GM19468 (cell line): ENCODE results near the gene USP36.

Experiments
- ATAC-seq: cut with Tn5 transposase; IDR thresholded peaks from one replicate; pipeline ENCODE4 v1.9.1; 2021; ENCODE audit warnings: mild to moderate bottlenecking, moderate library complexity, moderate number of reproducible peaks; ENCODE audit not compliant: unreplicated experiment; ENCODE audit errors: extremely low read depth

The USP36 gene

GRCh38 chr17:78819806-78820792, 20.5 kb downstream of the USP36 start:
- ATAC-seq = no peak

GRCh38 chr17:78819402-78819801, 21.2 kb downstream of the USP36 start:
- no peak for ATAC-seq

GRCh38 chr17:78818932-78819331, 21.7 kb downstream of the USP36 start:
- ATAC-seq = no peak

GRCh38 chr17:78818152-78818846, 22.3 kb downstream of the USP36 start:
- ATAC-seq = no peak

GRCh38 chr17:78817123-78817522, 23.5 kb downstream of the USP36 start:
- ATAC-seq = no peak

- no peak for ATAC-seq
Measured at GRCh38 chr17:78815696-78816095, 24.9 kb downstream of the USP36 start.

GRCh38 chr17:78812855-78813254, 27.8 kb downstream of the USP36 start:
- ATAC-seq = no peak

- no peak for ATAC-seq
Measured at GRCh38 chr17:78808163-78808562, 32.5 kb downstream of the USP36 start.

GRCh38 chr17:78806451-78806850, 34.2 kb downstream of the USP36 start:
- no peak for ATAC-seq

GRCh38 chr17:78805301-78805700, 35.3 kb downstream of the USP36 start:
- ATAC-seq = no peak

- no peak for ATAC-seq
Measured at GRCh38 chr17:78804777-78805176, 35.8 kb downstream of the USP36 start.

- ATAC-seq = no peak
Measured at GRCh38 chr17:78803186-78803845, 37.3 kb downstream of the USP36 start.

- ATAC-seq = no peak
Measured at GRCh38 chr17:78802459-78802858, 38.2 kb downstream of the USP36 start.

- ATAC-seq = no peak
Measured at GRCh38 chr17:78802008-78802407, 38.6 kb downstream of the USP36 start.

GRCh38 chr17:78800132-78800931, 40.3 kb downstream of the USP36 start:
- no peak for ATAC-seq

GRCh38 chr17:78798695-78799559, 41.7 kb downstream of the USP36 start:
- no peak for ATAC-seq

- ATAC-seq = no peak
Measured at GRCh38 chr17:78797691-78798585, 42.7 kb downstream of the USP36 start.

- no peak for ATAC-seq
Measured at GRCh38 chr17:78797213-78797612, 43.4 kb downstream of the USP36 start.
